Measurements from ENCODE around the gene CARHSP1. TPM values are rescaled to one million over a fixed set of nuclear protein-coding genes. Genes with fewer than 3 reads are reported as not detected.
A peak's percentile ranks its signal among the peaks of the same experiment; 100 is the strongest.

The CARHSP1 gene
- polyA plus RNA-seq, 4 donors: 51.6 to 103 (median 88.8) TPM

DNA sequence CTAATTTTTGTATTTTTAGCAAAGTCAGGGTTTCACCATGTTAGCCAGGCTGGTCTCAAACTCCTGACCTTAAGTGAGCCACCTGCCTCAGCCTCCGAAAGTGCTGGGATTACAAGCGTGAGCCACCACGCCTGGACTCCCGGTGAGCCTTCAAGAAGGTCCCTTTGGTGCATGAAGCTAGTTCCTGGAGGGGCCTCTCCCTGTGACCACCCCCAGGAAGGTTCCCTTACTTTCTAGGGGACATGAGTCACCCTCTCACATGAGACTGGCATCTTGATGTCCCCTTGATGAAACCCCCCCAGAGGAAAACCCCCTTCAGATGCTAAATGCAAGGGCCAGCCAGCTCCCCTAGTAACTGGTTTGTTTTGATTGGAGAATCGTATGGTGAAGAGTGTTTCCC, 12.8 kb downstream of the CARHSP1 start:
- no peak for FAIRE-seq
- H3K36me3 ChIP-seq (ENCODE audit: control insufficient read depth in 3 of 3, insufficient read depth in 2 of 3, low read depth in 1 of 3, low read length in 3 of 3): peaks cover 12 to 88% (median 16%) of the 10 kb centered on the region in 3 donors
- 53 to 72% (median 65%) methylated on average over 5 of the region's 5 CpGs for WGBS, 3 donors
- no peaks in the 10 kb centered on the region for H3K27me3 ChIP-seq (ENCODE audit: control insufficient read depth in 3 of 3, insufficient read depth in 3 of 3, low read length in 3 of 3)
- H3K4me3 ChIP-seq (ENCODE audit: low read depth in 1 of 3, low read length in 3 of 3): no peak overlapping the region
- H3K9me3 ChIP-seq (ENCODE audit: control insufficient read depth in 2 of 2, insufficient read depth in 1 of 2, low read depth in 1 of 2, low read length in 1 of 2): peaks cover 0 to 2% of the 10 kb centered on the region in 2 donors
- no peaks in the 10 kb centered on the region for H3K4me1 ChIP-seq (ENCODE audit: control insufficient read depth in 3 of 3, insufficient read depth in 2 of 3, low read depth in 1 of 3, low read length in 2 of 3)
- no peak overlapping the region for H3K27ac ChIP-seq (ENCODE audit: low read depth in 1 of 3, low read length in 2 of 3)
- no peak for DNase-seq

DNA sequence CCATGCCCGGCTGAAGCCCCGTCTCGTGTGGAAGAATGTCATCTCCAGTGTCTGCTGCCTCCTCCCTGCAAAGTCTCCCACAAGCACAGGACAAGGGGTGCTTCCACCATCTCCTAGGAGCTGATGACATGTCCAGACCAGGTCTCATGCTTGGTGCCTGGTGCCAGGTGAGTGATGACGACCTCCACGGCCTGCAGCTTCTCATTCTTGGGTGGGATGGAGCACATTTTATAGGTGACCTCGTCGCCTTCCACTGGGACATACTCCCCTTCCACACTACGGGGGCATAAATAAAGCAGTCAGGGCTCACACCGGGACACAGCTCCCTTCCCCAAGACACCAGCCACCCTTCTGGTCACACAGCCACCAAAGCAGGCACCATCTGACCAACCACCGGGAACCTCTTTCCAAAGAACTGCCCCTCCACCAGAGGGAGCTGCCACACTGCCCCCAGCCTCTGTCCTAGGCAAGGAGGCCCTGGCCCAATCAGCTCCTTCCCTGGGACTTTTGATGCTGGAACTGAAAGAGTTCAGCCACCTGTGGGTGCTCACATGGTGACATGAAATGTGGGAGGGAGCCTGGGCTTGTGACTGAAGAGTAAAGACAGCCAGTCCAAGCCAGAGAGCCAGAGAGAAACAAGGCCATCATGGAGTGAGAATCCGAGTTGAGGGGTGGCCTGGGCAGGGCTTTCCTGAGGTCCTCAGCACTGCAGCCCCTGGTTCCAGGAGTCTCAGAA, 13.6 kb downstream of the CARHSP1 start:
- Histone ChIP-seq H3K27ac (ENCODE audit: low read depth in 1 of 3, low read length in 2 of 3) (no peak overlapping the region), H3K27me3 (ENCODE audit: control insufficient read depth in 3 of 3, insufficient read depth in 3 of 3, low read length in 3 of 3) (no peaks in the 10 kb centered on the region), H3K4me3 (ENCODE audit: low read depth in 1 of 3, low read length in 3 of 3) (no peak overlapping the region), H3K9me3 (ENCODE audit: control insufficient read depth in 2 of 2, insufficient read depth in 1 of 2, low read depth in 1 of 2, low read length in 1 of 2) (peaks cover 0 to 2% of the 10 kb centered on the region in 2 donors), H3K4me1 (ENCODE audit: control insufficient read depth in 3 of 3, insufficient read depth in 2 of 3, low read depth in 1 of 3, low read length in 2 of 3) (no peaks in the 10 kb centered on the region), H3K36me3 (ENCODE audit: control insufficient read depth in 3 of 3, insufficient read depth in 2 of 3, low read depth in 1 of 3, low read length in 3 of 3) (peaks cover 12 to 89% (median 16%) of the 10 kb centered on the region in 3 donors)
- DNase-seq: no peak
- no peak for FAIRE-seq
- WGBS, 3 donors: 91 to 94% (median 93%) methylated on average over 11 of the region's 11 CpGs

DNA sequence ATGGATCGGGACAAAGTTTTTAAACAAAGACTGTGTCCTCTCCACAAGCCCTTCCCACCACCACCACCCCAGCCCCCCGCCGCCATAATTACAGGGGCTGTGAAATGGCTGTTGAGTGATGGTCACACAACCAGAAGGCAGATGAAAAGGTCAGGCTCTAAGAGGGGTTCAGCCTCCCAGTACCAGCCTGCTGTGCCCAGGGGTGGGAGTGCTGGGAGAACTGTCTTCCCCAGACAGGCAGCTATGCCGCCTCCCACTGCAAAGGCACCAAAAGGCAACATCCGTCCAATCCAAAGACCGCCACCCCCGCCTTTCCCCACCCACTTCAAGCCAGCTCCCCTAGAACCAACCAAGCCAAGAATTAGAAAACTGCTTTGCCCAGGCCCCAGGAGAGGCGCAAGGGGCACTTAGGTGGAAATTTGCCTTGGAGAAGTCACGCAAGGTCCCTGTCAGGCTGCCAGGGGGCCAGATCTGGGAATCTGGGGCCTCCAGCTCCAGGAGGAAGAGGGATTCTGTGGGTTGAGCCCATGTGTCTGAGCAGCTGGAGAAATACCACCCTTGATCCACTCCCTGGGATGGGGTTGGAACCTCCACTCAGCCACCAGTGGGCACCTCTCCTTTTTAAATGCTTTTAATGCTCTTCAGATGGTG, 14.4 kb downstream of the CARHSP1 start:
- Histone ChIP-seq H3K36me3 (ENCODE audit: control insufficient read depth in 3 of 3, insufficient read depth in 2 of 3, low read depth in 1 of 3, low read length in 3 of 3) (peaks cover 14 to 88% (median 16%) of the 10 kb centered on the region in 3 donors), H3K9me3 (ENCODE audit: control insufficient read depth in 2 of 2, insufficient read depth in 1 of 2, low read depth in 1 of 2, low read length in 1 of 2) (peaks cover 0 to 2% of the 10 kb centered on the region in 2 donors), H3K4me3 (ENCODE audit: low read depth in 1 of 3, low read length in 3 of 3) (no peak overlapping the region), H3K4me1 (ENCODE audit: control insufficient read depth in 3 of 3, insufficient read depth in 2 of 3, low read depth in 1 of 3, low read length in 2 of 3) (no peaks in the 10 kb centered on the region), H3K27me3 (ENCODE audit: control insufficient read depth in 3 of 3, insufficient read depth in 3 of 3, low read length in 3 of 3) (no peaks in the 10 kb centered on the region), H3K27ac (ENCODE audit: low read depth in 1 of 3, low read length in 2 of 3) (no peak overlapping the region)
- DNase-seq: no peak
- WGBS, 3 donors: 91 to 96% (median 93%) methylated on average over 9 of the region's 9 CpGs
- no peak for FAIRE-seq

DNA sequence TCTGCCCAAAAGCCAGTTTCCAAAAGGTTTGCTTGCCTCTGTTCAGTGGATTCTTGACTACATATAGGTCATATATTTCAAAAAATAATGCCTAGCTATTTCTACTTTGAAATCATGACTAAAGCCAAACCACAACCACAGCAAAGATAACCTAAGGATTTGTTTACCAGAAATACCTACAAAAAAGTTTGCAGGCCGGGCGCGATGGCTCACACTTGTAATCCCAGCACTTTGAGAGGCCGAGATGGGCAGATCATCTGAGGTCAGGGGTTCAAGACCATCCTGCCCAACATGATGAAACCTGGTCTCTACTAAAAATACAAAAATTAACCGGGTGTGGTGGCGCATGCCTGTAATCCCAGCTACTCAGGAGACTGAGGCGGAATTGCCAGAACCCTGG, 15.2 kb downstream of the CARHSP1 start:
- H3K4me3 ChIP-seq (ENCODE audit: low read depth in 1 of 3, low read length in 3 of 3): no peak overlapping the region
- H3K36me3 ChIP-seq (ENCODE audit: control insufficient read depth in 3 of 3, insufficient read depth in 2 of 3, low read depth in 1 of 3, low read length in 3 of 3): peaks cover 17 to 88% (median 17%) of the 10 kb centered on the region in 3 donors
- WGBS, 3 donors: 83 to 89% (median 88%) methylated on average over 7 of the region's 7 CpGs
- FAIRE-seq (no peak), DNase-seq (no peak)
- H3K27ac ChIP-seq (ENCODE audit: low read depth in 1 of 3, low read length in 2 of 3): no peak overlapping the region
- peaks cover 0 to 2% of the 10 kb centered on the region in 2 donors for H3K9me3 ChIP-seq (ENCODE audit: control insufficient read depth in 2 of 2, insufficient read depth in 1 of 2, low read depth in 1 of 2, low read length in 1 of 2)
- H3K27me3 ChIP-seq (ENCODE audit: control insufficient read depth in 3 of 3, insufficient read depth in 3 of 3, low read length in 3 of 3): no peaks in the 10 kb centered on the region
- no peaks in the 10 kb centered on the region for H3K4me1 ChIP-seq (ENCODE audit: control insufficient read depth in 3 of 3, insufficient read depth in 2 of 3, low read depth in 1 of 3, low read length in 2 of 3)

DNA sequence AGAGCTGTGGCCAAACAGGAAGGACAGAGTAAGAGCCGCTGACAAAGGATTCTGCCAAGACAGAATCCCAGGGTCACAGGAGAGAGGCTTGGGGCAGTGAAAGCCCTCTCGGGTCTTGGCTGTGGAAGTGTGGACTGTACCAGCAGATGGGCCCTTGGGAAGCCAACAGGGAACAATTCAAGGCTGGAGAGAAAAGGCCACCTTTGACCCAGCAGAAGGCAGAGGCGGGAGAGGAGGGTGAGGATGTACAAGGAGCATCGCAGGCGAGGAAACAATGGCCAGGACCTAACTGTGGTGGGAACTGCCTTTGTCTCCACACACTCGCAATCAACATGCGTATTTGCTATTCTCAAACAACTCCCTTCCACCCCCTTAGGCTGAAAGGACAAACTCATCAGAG, 15.7 kb downstream of the CARHSP1 start:
- DNase-seq (no peak), FAIRE-seq (no peak)
- no peak overlapping the region for H3K4me3 ChIP-seq (ENCODE audit: low read depth in 1 of 3, low read length in 3 of 3)
- peaks cover 14 to 88% (median 21%) of the 10 kb centered on the region in 3 donors for H3K36me3 ChIP-seq (ENCODE audit: control insufficient read depth in 3 of 3, insufficient read depth in 2 of 3, low read depth in 1 of 3, low read length in 3 of 3)
- no peak overlapping the region for H3K27ac ChIP-seq (ENCODE audit: low read depth in 1 of 3, low read length in 2 of 3)
- H3K27me3 ChIP-seq (ENCODE audit: control insufficient read depth in 3 of 3, insufficient read depth in 3 of 3, low read length in 3 of 3): no peaks in the 10 kb centered on the region
- no peaks in the 10 kb centered on the region for H3K4me1 ChIP-seq (ENCODE audit: control insufficient read depth in 3 of 3, insufficient read depth in 2 of 3, low read depth in 1 of 3, low read length in 2 of 3)
- WGBS, 3 donors: 83 to 86% (median 84%) methylated on average over 7 of the region's 7 CpGs
- peaks cover 0 to 2% of the 10 kb centered on the region in 2 donors for H3K9me3 ChIP-seq (ENCODE audit: control insufficient read depth in 2 of 2, insufficient read depth in 1 of 2, low read depth in 1 of 2, low read length in 1 of 2)

DNA sequence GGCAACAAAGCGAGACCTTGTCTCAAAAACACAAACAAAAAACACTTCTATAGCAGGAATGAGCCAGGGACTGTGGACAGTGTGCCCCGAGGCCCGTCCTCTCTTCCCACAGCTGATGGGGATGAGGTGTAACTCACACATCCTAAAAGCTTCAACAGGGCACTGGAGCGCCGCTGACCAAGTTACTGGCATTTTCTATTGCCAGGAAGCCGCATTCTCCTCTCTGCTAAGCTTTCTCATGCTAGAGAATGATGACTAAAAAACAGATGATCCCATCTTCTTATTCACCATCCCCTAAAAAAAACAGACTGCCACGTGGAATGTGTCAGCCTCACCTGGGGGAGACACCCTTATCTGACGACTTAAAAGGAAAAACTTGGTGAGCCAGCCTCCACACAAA, 16.3 kb downstream of the CARHSP1 start:
- no peaks in the 10 kb centered on the region for H3K4me1 ChIP-seq (ENCODE audit: control insufficient read depth in 3 of 3, insufficient read depth in 2 of 3, low read depth in 1 of 3, low read length in 2 of 3)
- H3K27me3 ChIP-seq (ENCODE audit: control insufficient read depth in 3 of 3, insufficient read depth in 3 of 3, low read length in 3 of 3): no peaks in the 10 kb centered on the region
- peaks cover 13 to 89% (median 23%) of the 10 kb centered on the region in 3 donors for H3K36me3 ChIP-seq (ENCODE audit: control insufficient read depth in 3 of 3, insufficient read depth in 2 of 3, low read depth in 1 of 3, low read length in 3 of 3)
- DNase-seq: no peak
- no peak overlapping the region for H3K4me3 ChIP-seq (ENCODE audit: low read depth in 1 of 3, low read length in 3 of 3)
- H3K9me3 ChIP-seq (ENCODE audit: control insufficient read depth in 2 of 2, insufficient read depth in 1 of 2, low read depth in 1 of 2, low read length in 1 of 2): peaks cover 0 to 2% of the 10 kb centered on the region in 2 donors
- 71 to 80% (median 74%) methylated on average over 8 of the region's 8 CpGs for WGBS, 3 donors
- no peak for FAIRE-seq
- no peak overlapping the region for H3K27ac ChIP-seq (ENCODE audit: low read depth in 1 of 3, low read length in 2 of 3)

DNA sequence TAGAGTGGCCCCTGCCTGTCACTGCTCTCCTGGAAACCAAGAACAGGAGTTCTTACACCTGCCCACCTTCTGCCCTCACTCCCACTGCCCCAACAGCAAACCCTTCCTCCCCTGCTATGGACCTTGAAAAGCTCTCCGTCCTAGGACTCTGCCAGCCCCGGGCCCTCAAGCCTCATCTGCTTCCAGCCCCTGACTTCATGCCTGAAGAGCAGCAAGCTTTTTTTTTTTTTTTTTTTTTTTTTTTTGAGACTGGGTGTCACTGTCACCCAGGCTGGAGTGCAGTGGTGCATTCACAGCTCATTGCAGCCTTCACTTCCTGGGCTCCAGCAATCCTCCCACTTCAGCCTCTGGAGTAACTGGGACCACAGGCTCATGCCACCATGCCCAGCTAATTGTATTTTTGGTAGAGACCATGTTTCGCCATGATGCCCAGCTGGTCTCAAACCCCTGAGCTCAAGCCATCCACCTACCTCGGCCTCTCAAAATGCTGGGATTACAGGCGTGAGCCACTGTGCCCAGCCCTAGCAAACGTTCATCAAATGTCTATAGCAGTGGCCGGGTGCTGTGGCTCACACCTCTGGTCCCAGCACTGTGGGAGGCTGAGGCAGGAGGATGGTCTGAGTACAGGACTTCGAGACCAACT, 16.9 kb downstream of the CARHSP1 start:
- no peak overlapping the region for H3K4me3 ChIP-seq (ENCODE audit: low read depth in 1 of 3, low read length in 3 of 3)
- WGBS, 3 donors: 89 to 93% (median 92%) methylated on average over 8 of the region's 8 CpGs
- no peaks in the 10 kb centered on the region for H3K27me3 ChIP-seq (ENCODE audit: control insufficient read depth in 3 of 3, insufficient read depth in 3 of 3, low read length in 3 of 3)
- no peaks in the 10 kb centered on the region for H3K4me1 ChIP-seq (ENCODE audit: control insufficient read depth in 3 of 3, insufficient read depth in 2 of 3, low read depth in 1 of 3, low read length in 2 of 3)
- FAIRE-seq (no peak), DNase-seq (no peak)
- H3K9me3 ChIP-seq (ENCODE audit: control insufficient read depth in 2 of 2, insufficient read depth in 1 of 2, low read depth in 1 of 2, low read length in 1 of 2): peaks cover 0 to 2% of the 10 kb centered on the region in 2 donors
- H3K36me3 ChIP-seq (ENCODE audit: control insufficient read depth in 3 of 3, insufficient read depth in 2 of 3, low read depth in 1 of 3, low read length in 3 of 3): peaks cover 15 to 91% (median 22%) of the 10 kb centered on the region in 3 donors
- no peak overlapping the region for H3K27ac ChIP-seq (ENCODE audit: low read depth in 1 of 3, low read length in 2 of 3)

DNA sequence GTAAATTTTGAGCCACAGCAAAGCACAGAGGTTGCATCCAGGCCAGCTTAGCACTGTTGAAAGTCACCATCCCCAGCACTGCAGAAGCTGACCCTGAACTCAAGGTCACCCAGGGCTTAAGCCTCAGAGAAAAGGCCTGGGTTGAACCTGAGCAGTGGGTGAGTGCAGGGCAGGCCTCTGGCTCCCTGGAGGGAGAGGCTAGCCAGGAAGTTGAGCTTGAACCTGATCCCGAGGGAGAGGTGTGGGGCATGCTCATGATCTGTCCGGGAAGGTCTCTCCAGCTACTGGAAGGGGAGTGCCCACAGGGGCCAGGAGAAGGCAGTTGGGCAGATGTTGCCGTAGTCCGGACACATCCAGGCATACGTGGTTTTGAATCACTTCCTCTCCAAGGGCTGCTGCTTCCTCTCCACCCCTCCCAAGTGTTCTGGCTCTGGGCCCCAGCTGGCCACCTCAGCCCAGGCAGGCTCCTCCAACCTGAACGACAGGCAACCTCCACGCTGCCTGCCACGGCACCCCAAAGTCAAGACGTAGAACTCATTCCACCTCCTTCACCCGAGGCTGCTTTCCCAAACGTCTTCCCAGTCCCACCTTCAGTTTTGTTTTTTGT, 18.4 kb downstream of the CARHSP1 start:
- DNase-seq: no peak
- Histone ChIP-seq H3K4me3 (ENCODE audit: low read depth in 1 of 3, low read length in 3 of 3) (no peak overlapping the region), H3K27ac (ENCODE audit: low read depth in 1 of 3, low read length in 2 of 3) (peak overlapping the region in 1 of 3 donors; percentile 4), H3K4me1 (ENCODE audit: control insufficient read depth in 3 of 3, insufficient read depth in 2 of 3, low read depth in 1 of 3, low read length in 2 of 3) (no peaks in the 10 kb centered on the region), H3K27me3 (ENCODE audit: control insufficient read depth in 3 of 3, insufficient read depth in 3 of 3, low read length in 3 of 3) (no peaks in the 10 kb centered on the region), H3K36me3 (ENCODE audit: control insufficient read depth in 3 of 3, insufficient read depth in 2 of 3, low read depth in 1 of 3, low read length in 3 of 3) (peaks cover 10 to 91% (median 20%) of the 10 kb centered on the region in 3 donors), H3K9me3 (ENCODE audit: control insufficient read depth in 2 of 2, insufficient read depth in 1 of 2, low read depth in 1 of 2, low read length in 1 of 2) (peaks cover 0 to under 1% of the 10 kb centered on the region in 2 donors)
- no peak for FAIRE-seq
- 46 to 61% (median 56%) methylated on average over 11 of the region's 11 CpGs for WGBS, 3 donors
